PC-3 (cell line): ENCODE measurements around the gene TSHZ2.
"Not testable (repeated sequence)": the region's sequence is repeated elsewhere in the genome, so short reads cannot be mapped to it uniquely, and the experiment has no call there.

Experiments used
- EZH2phosphoT487 ChIP-seq: fragments of 300-600 bp; sonication (generic); IDR thresholded peaks from 2 replicates; pipeline ENCODE4 v1.6.1; 2018; ENCODE audit warnings: mild to moderate bottlenecking, antibody characterized with exemption, low read length, borderline replicate concordance
- TF ChIP-seq, protein P1 (sequence below): fragments of 300-600 bp; sonication (generic); conservative IDR thresholded peaks from 2 replicates; pipeline ENCODE4 v1.5.1; 2017; ENCODE audit warnings: antibody characterized with exemption, low read depth, mild to moderate bottlenecking, low read length

DNA sequence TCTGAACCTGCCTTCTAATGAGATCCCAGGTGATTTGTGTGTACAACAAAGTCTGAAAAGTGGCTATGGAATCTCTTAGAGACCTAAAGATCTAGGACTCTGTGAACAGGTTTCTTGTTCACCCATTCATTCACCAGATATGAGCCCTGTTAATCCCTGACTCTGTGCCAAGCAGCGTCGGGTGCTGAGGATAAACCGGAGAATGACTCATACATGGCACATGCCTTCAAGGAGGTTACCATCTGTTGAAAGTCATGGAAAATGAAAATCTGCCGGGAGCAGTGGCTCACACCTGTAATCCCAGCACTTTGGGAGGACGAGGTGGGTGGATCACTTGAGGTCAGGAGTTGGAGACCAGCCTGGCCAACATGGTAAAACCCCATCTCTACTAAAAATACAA lies 549.3 kb downstream of the TSHZ2 start:
- TF ChIP-seq, protein P1, sequence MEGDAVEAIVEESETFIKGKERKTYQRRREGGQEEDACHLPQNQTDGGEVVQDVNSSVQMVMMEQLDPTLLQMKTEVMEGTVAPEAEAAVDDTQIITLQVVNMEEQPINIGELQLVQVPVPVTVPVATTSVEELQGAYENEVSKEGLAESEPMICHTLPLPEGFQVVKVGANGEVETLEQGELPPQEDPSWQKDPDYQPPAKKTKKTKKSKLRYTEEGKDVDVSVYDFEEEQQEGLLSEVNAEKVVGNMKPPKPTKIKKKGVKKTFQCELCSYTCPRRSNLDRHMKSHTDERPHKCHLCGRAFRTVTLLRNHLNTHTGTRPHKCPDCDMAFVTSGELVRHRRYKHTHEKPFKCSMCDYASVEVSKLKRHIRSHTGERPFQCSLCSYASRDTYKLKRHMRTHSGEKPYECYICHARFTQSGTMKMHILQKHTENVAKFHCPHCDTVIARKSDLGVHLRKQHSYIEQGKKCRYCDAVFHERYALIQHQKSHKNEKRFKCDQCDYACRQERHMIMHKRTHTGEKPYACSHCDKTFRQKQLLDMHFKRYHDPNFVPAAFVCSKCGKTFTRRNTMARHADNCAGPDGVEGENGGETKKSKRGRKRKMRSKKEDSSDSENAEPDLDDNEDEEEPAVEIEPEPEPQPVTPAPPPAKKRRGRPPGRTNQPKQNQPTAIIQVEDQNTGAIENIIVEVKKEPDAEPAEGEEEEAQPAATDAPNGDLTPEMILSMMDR = not testable (repeated sequence)
- TF ChIP-seq EZH2phosphoT487 = not testable (repeated sequence)
